Retinal pigment epithelial cell (primary cell): Measurements from ENCODE around the gene GRB2.

Source experiments
- DNase-seq: peaks from one replicate; pipeline ENCODE4 v3.0.0-alpha.2; 2010; ENCODE audit warnings: low read depth
- H3K4me3 ChIP-seq: 2 replicates; pipeline ENCODE4 v1.5.1; 2011; ENCODE audit warnings: mild to moderate bottlenecking, low read length, control low read depth, moderate library complexity
- TF ChIP-seq, protein P1 (sequence below): conservative IDR thresholded peaks from 2 replicates; pipeline ENCODE4 v1.5.1; 2011; ENCODE audit warnings: low read depth, low read length, control low read depth, inconsistent platforms

The GRB2 gene

DNA sequence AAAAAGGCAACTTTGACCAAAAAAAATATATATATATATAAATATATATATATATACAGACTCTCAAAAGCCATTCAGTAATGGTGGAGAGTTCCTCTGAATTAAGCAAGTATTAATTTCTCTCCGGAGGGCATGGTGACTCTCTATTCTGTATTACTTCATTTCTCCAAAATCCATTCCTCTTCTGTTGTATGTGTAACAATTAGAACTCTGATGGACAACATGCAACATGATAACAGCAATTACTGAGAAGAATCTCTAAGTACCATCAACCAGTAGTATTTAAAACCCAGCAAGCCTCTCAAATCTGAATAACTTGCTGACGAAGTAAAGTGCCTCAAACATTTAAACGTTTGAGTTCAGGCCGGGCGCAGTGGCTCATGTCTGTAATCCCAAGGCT lies 2.3 kb downstream of the GRB2 start:
- DNase-seq = no peak
- H3K4me3 ChIP-seq = no peak overlapping the region
- TF ChIP-seq, protein P1, sequence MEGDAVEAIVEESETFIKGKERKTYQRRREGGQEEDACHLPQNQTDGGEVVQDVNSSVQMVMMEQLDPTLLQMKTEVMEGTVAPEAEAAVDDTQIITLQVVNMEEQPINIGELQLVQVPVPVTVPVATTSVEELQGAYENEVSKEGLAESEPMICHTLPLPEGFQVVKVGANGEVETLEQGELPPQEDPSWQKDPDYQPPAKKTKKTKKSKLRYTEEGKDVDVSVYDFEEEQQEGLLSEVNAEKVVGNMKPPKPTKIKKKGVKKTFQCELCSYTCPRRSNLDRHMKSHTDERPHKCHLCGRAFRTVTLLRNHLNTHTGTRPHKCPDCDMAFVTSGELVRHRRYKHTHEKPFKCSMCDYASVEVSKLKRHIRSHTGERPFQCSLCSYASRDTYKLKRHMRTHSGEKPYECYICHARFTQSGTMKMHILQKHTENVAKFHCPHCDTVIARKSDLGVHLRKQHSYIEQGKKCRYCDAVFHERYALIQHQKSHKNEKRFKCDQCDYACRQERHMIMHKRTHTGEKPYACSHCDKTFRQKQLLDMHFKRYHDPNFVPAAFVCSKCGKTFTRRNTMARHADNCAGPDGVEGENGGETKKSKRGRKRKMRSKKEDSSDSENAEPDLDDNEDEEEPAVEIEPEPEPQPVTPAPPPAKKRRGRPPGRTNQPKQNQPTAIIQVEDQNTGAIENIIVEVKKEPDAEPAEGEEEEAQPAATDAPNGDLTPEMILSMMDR = no peak

DNA sequence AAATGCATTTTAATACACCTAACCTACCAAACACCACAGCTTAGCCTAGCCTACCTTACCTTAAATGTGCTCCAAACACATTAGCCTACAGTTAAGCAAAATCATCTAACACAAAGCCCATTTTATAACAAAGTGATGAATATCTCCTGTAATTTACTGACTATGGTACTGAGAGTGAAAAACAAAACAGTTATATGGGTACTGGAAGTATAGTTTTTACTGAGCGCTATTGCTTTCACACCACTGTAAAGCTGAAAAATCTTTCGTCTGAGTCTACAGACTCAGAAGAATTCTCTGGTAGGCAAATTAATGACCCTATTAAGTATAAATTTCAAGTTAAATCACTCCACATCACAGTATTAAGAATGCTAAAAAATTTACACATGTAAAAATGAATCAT lies 3.5 kb downstream of the GRB2 start:
- H3K4me3 ChIP-seq = no peak overlapping the region
- no peak for DNase-seq
- TF ChIP-seq, protein P1 = no peak

DNA sequence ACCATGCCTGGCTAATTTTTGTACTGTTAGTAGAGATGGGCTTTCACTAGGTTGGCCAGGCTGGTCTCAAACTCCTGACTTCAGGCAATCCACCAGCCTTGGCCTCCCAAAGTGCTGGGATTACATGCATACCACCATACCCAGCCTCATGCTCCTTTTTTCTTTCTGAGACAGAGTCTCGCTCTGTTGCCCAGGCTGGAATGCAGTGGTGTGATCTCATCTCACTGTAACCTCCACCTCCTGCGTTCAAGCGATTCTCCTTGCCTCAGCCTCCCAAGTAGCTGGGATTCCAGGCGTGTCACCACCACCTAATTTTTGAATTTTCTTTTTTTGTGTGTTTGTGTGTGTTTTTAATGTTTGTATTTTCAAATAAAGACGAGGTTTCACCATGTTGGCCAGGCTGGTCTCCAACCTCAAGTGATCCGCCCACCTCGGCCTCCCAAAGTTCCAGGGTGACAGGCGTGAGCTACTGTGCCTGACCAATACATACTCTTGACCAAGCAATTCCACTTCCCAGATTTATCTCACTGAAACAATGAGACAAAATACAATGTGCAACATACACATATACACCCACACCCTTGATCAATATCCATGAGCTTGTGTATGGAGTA lies 5.0 kb downstream of the GRB2 start:
- H3K4me3 ChIP-seq = no peak overlapping the region
- DNase-seq = no peak
- TF ChIP-seq, protein P1 = no peak

DNA sequence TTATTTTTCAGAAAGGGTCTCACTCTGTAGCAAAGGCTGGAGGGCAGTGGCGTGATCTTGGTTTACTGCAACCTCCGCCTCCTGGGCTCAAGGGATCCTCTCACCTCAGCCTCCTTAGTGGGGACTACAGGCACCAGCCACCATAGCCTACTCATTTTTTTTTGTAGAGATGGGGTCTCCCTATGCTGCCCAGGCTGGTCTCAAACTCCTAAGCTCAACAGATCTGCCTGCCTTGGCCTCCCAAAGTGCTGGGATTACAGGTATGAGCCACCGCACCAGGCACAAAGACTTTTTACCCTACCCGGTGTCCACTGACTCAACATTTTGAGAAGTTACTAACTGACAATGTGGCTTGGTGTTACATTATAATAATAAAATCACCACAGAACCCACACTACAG lies 7.2 kb downstream of the GRB2 start:
- no peak overlapping the region for H3K4me3 ChIP-seq
- TF ChIP-seq, protein P1 = no peak
- no peak for DNase-seq

GRCh38 chr17:75397217-75397616 lies 8.3 kb downstream of the GRB2 start:
- no peak overlapping the region for H3K4me3 ChIP-seq
- TF ChIP-seq, protein P1 = no peak
- no peak for DNase-seq

DNA sequence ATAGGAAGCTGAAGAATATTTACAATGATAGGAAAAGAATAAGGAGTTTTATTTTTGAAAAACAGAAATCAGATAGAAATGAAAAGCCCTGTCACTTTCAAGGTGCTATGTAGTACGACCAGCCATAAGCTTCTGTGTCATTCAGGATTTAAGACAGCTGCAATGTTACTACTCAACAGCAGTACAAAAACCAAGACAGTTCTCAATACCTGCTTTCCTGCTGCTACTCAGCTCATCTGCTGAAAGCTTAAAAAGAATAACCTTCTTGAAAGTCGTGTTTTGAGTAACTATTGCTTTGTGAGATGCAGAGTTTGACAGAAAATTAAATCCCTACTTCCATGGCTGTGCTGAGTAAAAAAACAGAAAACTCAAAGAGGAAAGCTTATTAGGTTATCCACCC lies 8.7 kb downstream of the GRB2 start:
- TF ChIP-seq, protein P1 = no peak
- DNase-seq = no peak
- H3K4me3 ChIP-seq = no peak overlapping the region

- TF ChIP-seq, protein P1 = no peak
- DNase-seq = no peak
- no peak overlapping the region for H3K4me3 ChIP-seq
These were observed 9.5 kb downstream of the GRB2 start for GRCh38 chr17:75396025-75396424.
